Measurements from ENCODE around the gene ATP11B.

ATP11B gene

GRCh38 chr3:182913889-182914288 is 120.6 kb downstream of the ATP11B start:
- no peak for DNase-seq

GRCh38 chr3:182914341-182914740 is 121.0 kb downstream of the ATP11B start:
- DNase-seq = no peak

GRCh38 chr3:182917134-182917533 is 123.8 kb downstream of the ATP11B start:
- DNase-seq = no peak

GRCh38 chr3:182919866-182920357 is 126.6 kb downstream of the ATP11B start:
- DNase-seq = no peak

GRCh38 chr3:182920515-182921084 is 127.3 kb downstream of the ATP11B start:
- DNase-seq = no peak

GRCh38 chr3:182921665-182922355 is 128.5 kb downstream of the ATP11B start:
- no peak for DNase-seq

- DNase-seq = no peak
These were observed 132.1 kb downstream of the ATP11B start for GRCh38 chr3:182925330-182925943.

GRCh38 chr3:182925944-182926337 is 132.6 kb downstream of the ATP11B start:
- DNase-seq = no peak

GRCh38 chr3:182935803-182936202 is 142.5 kb downstream of the ATP11B start:
- DNase-seq = no peak

GRCh38 chr3:182936239-182936917 is 143.1 kb downstream of the ATP11B start:
- no peak for DNase-seq

GRCh38 chr3:182936918-182937285 is 143.6 kb downstream of the ATP11B start:
- DNase-seq = no peak

GRCh38 chr3:182937293-182938051 is 144.2 kb downstream of the ATP11B start:
- no peak for DNase-seq

GRCh38 chr3:182940266-182940808 is 147.0 kb downstream of the ATP11B start:
- no peak for DNase-seq

GRCh38 chr3:182941719-182942118 is 148.4 kb downstream of the ATP11B start:
- DNase-seq = no peak

- DNase-seq = no peak
These were observed 154.6 kb downstream of the ATP11B start for GRCh38 chr3:182947888-182948287.

GRCh38 chr3:182948305-182948704 is 155.0 kb downstream of the ATP11B start:
- DNase-seq = no peak

GRCh38 chr3:182949688-182950087 is 156.4 kb downstream of the ATP11B start:
- DNase-seq = no peak

- no peak for DNase-seq
These were observed 161.4 kb downstream of the ATP11B start for GRCh38 chr3:182954553-182955235.

GRCh38 chr3:182957226-182957625 is 163.9 kb downstream of the ATP11B start:
- DNase-seq = no peak

- no peak for DNase-seq
These were observed 164.5 kb downstream of the ATP11B start for GRCh38 chr3:182957676-182958266.

Data from NCI-H2081 treated with DMSO at 0.1 percent for 48 hours (cell line).